Measurements from ENCODE around the gene KDM1B. TPM values are rescaled to one million over a fixed set of nuclear protein-coding genes. Genes with fewer than 3 reads are reported as not detected.

The KDM1B gene
- total and polyA plus RNA-seq, 2 of the 8 experiments (the other 6 are each of a cell fraction or from before 2014, with no cell fraction given): 3.7 to 7.5 TPM

DNA sequence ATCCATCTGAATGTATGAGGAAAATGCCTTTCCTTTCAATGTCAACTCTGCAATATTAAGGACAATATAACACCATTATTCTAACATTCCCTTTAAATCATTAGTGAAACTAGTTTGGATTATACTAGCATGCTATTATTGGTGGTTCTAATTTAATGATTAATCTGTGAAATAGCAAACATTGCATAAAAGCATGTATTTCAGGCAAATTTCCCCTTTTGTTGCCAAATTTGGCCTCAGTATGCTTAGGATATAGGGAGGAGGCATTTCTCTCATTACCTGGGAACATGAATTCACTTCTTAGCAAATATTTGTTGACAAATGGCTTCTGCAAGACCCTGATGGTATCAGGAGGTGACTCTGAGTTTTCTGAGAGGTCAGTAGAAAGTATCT lies 1.9 kb upstream of the KDM1B start:
- ChIA-PET POLR2A (ENCODE audit: partially characterized antibody) (interaction anchor here (1.0 to 1.4 kb wide), 3 partner anchors 24 to 447 kb away, joined by 3 read pairs; partner anchors contain the start of genes DEK and NUP153), CTCF (ENCODE audit: partially characterized antibody) (no interaction called here)
- Histone ChIP-seq H3K4me3 (ENCODE audit: extremely low read depth in 1 of 4, insufficient read depth in 2 of 4, low read depth in 3 of 4, low read length in 4 of 4) (peak overlapping the region in 1 of 4 experiments; percentile 76; a peak in 1 of 8 replicates), H3K4me2 (ENCODE audit: insufficient read depth in 1 of 2, low read depth in 2 of 2, low read length in 2 of 2) (peak overlapping the region in 1 of 2 experiments; percentile 71; a peak in 2 of 4 replicates), H2BK5ac (ENCODE audit: low read depth, low read length) (no peak overlapping the region), H4K91ac (replicated peaks; ENCODE audit: insufficient read length, low read length) (no peak overlapping the region), H2BK15ac (ENCODE audit: low read length) (no peak overlapping the region), H3K9ac (replicated peaks in 1 of 4; ENCODE audit: extremely low read depth in 1 of 4, low read depth in 3 of 4, low read length in 3 of 4) (no peak overlapping the region), H3K56ac (replicated peaks; ENCODE audit: insufficient read length, low read depth, low read length) (no peak overlapping the region), H2AFZ (ENCODE audit: low read length) (no peak overlapping the region), H2BK12ac (ENCODE audit: low read depth, low read length) (no peak overlapping the region), H4K20me1 (replicated peaks in 1 of 2; ENCODE audit: control insufficient read depth in 1 of 2, insufficient read depth in 2 of 2, low read length in 2 of 2) (no peaks in the 10 kb centered on the region), H2BK20ac (ENCODE audit: low read length) (no peak overlapping the region), H4K8ac (ENCODE audit: extremely low read depth, insufficient read depth, low read length) (no peak overlapping the region), H3K4ac (replicated peaks; ENCODE audit: insufficient read length, low read depth, low read length) (no peak overlapping the region), H2BK120ac (replicated peaks; ENCODE audit: low read depth, low read length) (no peak overlapping the region), H4K5ac (ENCODE audit: insufficient read length, low read depth, low read length) (no peak overlapping the region), H3K23me2 (ENCODE audit: low read depth, low read length) (peaks cover 1% of the 10 kb centered on the region; the same call in 1 of the 2 replicates), H3K79me2 (ENCODE audit: control insufficient read depth in 1 of 2, insufficient read depth in 2 of 2, low read length in 2 of 2) (no peaks in the 10 kb centered on the region), H3K27ac (ENCODE audit: low read depth, low read length) (no peak overlapping the region), H3K36me3 (ENCODE audit: control insufficient read depth in 2 of 4, insufficient read depth in 4 of 4, low read length in 3 of 4) (peaks cover 0 to 4% (median 0%) of the 10 kb centered on the region in 4 experiments; a peak in 2 of 8 replicates), H2AK5ac (ENCODE audit: low read depth, low read length) (no peak overlapping the region), H3K14ac (ENCODE audit: insufficient read length) (no peak overlapping the region), H3K27me3 (replicated peaks in 1 of 4; ENCODE audit: control insufficient read depth in 3 of 4, extremely low read depth in 1 of 4, insufficient read depth in 3 of 4, low read length in 3 of 4) (no peaks in the 10 kb centered on the region), H3K23ac (ENCODE audit: insufficient read length) (no peak overlapping the region), H3K79me1 (ENCODE audit: low read depth, low read length) (no peaks in the 10 kb centered on the region), H3K18ac (ENCODE audit: extremely low read depth, low read length) (no peak overlapping the region), H3K4me1 (replicated peaks in 1 of 4; ENCODE audit: control insufficient read depth in 3 of 4, insufficient read depth in 4 of 4, low read length in 3 of 4) (peaks cover 0 to 3% (median 1%) of the 10 kb centered on the region in 4 experiments; a peak in 2 of 7 replicates), H3K9me3 (ENCODE audit: insufficient read depth in 2 of 2, low read depth in 1 of 2, low read length in 1 of 2) (no peaks in the 10 kb centered on the region)
- FAIRE-seq: no peak
- TF ChIP-seq RXRA (IDR thresholded peaks at IDR 0.05; ENCODE audit: insufficient read depth, low read depth, low read length) (no peak), NRF1 (IDR thresholded peaks at IDR 0.05; ENCODE audit: low read depth, low read length) (no peak), SP1 (IDR thresholded peaks at IDR 0.05; ENCODE audit: low read depth, low read length) (no peak)
- DNase-seq (ENCODE audit: low read depth in 1 of 2, low spot score in 2 of 2): no peak
